Activated CD4-positive, alpha-beta T cell treated with anti-CD3 and anti-CD28 coated beads for 48 hours (primary cell): ENCODE results near the gene NTF3.

Experiments
- DNase-seq: peaks from one replicate; pipeline ENCODE4 v3.0.0-alpha.2; 2020

NTF3 gene

DNA sequence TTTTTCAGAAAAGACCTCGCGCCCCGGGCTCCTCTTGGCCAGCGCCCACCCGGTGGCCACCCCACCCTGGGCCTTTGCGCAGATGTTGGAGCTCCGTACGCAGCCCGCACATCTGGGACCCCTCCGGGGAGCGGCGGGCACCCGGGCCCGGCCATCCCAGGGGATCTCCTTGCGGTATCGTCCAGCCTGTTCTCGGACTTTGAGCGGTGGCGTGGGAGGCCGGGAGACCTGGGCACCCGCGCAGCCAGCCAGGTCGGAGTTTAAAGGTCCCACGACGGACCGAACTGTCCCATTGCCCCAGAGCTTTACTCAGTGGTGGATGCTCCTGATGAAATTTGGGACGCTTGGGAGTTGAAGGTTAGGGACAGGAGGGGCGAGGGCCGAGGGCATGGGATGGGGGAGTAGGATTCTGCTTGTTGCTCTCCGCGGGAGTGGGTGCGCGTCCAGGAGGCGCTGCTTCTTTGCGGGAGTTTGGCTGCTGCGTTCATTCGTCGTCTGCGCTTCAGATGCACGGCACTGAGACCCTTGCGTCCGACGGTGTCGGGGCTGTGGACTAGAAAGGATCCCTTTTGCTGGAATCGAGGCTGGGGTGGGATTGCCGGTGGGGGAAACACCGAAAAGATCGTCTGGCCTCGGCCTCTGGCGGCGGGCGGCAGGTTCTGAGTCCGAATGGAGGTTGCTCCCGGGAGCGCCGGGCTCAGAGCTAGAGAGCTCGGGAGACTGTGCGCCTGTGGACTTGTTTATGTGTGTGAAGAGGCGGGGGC, 1.4 kb downstream of the NTF3 start:
- no peak for DNase-seq

DNA sequence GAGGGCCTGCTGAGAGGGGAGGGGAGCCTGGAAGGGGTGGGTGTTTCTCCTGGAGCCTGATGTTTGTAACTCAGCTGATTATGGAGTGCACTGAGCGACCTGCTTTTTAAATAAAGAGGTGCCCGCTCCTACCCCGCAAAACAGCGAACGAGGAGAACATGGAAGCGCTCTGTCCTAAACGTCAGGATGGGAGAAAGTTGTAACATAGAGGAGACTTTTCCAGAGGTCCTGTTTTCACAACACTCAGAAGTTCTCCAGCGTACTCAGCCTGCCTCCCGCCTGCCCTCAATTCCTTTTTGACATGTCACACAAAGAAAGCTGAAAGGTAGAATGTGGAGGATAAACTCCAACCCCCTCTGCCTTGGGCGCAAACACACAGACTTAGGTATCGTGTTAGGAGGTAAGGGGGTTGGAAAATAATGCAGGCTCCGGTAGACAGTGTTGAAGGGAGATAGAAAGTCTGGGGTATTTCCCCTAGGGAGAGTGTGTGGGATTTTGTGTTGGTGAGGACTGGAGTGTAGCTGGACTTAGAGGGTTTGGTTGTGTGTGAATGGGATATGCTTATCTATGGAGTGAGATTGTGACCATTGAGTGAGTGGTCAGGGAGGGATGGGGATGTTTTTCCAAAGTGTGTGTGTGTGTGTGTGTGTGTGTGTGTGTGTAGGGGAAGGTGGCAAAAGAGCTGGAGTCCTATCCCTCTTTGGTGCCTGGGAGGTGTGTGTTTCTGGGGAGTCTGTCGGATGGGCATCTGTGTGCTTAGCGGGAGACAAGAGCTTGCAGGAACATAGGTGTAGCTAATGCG, 2.1 kb downstream of the NTF3 start:
- DNase-seq: no peak

DNA sequence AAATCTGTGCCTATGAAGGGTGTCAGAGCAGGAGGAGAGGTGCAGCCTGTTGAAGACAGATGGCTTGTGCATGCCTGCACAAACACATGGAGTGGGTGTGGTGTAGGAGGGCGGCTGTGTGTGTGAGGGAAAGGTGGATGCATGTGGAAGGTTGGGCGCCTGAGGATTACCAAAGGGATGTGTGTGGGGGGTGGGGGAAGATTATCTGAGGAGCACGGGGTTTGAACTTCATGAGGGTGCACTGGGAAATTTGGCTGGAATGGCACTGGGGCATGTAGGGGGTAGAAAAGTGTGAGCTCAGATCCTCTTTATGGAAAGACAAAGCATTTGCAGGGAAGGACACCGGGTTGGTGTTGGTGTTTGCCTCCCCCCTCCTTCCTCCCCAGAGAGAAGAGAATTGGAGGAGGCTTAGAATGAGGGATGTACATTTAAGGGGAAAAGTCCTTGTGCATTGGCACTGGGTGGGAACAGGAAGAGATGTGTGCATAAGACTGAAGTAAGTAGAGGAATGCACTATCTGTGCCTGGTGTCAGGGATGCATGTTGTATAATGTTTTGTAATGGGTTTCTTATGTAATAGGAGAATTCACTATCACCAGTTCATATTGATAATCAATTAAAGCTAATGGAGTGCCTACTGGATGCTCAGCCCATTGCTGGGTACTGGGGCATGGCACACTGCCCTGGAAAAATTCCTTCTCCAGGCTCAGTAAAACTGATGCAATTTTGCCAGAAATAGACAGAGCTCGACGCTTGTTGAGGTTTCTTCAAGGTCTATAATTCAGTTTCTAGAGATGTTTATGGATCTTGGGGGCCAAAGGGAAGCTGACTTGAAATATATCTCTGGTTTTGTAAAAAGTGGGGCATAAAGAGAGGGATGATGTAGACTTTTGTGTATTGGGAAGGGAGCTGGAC, 3.0 kb downstream of the NTF3 start:
- DNase-seq: no peak

DNA sequence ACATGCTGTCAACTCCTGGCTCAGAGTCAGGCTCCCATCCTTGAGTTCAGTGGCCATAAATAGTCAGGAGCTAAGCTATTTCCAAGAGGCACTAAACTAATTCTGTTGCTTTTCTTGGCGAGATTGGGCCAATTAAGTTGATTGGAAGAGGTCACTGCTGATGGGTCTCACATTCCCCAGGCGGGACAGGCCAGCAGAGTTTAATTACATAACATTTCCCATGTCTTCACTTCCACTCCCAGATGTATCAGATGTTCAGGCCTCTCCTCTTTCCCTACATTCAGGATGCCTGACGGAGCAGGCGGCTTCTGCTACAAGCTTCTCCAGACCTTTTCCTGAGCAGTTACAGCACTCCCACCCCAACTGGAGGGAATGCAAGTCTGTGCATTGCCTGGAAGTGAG, 5.3 kb downstream of the NTF3 start:
- DNase-seq: no peak

DNA sequence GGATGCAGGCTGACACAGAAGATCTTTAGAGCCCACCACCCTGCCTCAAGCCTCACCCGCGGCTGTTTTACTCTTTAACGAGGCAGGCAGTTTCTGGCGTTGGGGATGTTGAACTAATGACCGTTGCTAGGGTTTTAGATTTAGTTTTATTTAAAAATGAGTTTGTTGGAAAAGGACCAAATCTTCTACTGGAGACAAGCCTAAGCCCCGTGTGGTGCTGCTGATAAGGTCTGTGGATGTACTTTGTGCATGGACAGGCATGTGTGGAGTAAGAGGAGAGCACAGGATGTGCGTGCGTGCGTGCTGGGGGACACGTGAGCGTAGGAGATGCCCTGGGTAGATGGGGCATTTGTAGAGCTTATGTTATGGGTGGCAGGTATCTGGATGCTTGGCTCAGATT, 5.7 kb downstream of the NTF3 start:
- DNase-seq: no peak

DNA sequence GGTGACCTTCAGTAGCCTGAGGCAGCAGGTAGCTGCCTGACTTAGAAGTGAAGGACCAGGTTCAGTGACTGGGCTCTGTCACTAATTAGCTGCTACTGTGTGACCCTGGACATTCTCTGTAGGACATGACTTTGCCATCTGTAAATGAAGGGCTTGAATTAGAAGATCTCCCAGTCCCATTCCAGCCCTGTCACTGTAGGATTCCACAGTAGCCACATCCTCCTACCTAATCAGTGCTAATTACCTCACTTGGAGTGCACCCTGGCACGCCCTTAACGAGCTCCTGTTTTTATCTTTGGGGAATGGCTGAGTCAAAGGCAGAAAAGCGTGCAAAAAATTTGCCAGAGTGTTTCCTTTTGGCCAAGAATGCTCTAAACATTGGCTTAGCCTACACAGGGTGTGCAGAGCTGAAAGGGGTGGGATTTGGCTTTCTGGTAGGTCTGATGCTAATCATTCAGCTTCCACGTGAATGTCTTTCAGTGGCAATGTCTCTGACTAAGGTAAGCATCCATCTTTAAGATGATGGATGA, 6.8 kb downstream of the NTF3 start:
- no peak for DNase-seq

DNA sequence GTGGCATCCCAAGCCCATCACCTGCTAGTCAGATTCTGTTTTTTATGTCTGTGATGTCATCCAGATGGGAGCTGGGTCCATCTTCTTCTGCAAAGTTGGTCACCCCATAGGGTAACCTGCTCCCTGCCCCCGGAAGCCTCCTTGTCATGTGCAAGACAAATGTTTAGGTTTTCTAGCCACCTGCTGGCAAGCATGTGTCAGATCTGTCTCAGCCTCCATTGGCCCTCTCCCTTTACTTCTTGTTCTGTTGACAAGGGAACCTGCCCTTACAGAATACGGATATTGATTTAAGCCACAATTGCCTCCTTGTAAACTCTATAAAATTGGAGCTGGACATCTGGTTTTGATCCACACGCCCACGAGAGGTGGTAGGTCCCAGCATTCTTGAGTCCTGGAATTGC, 7.5 kb downstream of the NTF3 start:
- no peak for DNase-seq

DNA sequence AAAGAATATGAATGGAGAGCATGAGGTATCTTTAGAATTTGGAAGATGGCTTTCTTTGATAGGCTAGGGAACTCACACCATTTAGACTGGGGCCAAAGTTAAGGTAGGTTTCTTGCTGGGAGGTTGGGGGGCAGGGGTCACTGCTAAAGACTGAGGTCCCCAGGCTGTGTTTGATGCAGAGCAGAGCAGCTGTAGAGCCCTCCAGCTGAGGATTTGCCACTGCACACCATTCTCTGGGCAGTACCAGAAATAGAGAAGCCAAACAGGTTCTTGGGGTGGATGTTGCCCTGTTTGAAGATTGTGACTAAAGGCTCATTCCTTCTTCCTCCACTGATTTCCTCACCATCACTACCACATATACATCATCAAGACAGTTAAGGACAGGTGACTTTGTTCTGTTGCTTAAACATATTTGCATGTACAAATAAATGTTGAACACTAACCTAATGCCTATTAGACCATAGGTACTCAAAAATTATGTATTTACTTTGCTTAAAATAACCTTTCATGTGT, 7.9 kb downstream of the NTF3 start:
- DNase-seq: no peak

DNA sequence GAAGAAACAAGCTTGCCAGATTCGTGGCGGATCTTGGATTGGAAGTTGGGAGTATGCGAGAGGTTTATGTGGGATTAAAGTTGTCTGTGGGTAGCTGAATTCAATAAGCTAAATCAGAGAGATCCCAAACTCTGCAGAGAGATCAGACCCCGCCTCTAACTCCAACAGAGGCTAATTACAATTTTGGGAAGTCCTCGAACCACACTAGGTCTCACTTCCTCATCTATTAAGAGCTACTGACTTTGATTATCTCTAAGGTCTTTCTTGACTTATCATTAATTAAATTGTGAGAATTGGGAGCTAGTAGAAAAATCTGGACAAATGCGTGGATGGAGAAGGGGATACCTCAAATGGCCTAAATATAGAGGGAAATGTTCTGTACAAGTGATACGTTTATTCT, 9.1 kb downstream of the NTF3 start:
- no peak for DNase-seq

DNA sequence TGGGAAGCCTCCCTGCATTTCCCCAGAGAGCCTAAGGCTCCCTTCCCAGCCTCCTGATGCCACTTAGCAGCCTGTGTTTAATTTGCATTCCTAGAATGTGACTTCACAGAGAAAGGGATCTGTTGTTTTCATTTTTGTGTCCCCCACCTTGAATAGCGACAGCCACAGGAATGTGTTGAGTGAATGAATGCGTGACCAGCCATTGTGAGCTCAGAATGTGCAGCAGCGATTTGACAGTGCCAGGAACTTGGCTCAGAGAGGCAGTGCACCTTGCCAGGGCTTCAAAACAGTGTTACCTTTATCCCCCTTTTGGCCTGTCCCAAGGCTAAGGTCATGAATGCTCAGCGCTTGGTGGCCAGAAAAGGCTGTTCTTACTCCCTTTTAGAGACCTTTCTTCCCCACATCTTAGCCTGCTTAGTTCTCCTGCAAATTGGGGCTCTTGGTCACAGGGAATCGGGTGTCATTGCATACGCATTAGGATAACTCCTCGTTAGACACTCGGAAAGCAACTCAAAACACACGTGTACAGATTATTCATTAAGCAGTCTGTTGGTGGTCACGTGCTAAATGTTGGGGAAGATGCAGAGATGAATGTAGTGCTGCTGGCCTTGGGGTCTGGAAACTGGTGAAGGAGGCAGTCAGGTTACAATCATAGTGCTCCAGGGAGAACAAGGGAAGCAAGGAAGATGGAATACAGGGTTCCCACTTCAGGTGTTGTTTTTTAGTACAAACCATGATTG, 9.8 kb downstream of the NTF3 start:
- no peak for DNase-seq

DNA sequence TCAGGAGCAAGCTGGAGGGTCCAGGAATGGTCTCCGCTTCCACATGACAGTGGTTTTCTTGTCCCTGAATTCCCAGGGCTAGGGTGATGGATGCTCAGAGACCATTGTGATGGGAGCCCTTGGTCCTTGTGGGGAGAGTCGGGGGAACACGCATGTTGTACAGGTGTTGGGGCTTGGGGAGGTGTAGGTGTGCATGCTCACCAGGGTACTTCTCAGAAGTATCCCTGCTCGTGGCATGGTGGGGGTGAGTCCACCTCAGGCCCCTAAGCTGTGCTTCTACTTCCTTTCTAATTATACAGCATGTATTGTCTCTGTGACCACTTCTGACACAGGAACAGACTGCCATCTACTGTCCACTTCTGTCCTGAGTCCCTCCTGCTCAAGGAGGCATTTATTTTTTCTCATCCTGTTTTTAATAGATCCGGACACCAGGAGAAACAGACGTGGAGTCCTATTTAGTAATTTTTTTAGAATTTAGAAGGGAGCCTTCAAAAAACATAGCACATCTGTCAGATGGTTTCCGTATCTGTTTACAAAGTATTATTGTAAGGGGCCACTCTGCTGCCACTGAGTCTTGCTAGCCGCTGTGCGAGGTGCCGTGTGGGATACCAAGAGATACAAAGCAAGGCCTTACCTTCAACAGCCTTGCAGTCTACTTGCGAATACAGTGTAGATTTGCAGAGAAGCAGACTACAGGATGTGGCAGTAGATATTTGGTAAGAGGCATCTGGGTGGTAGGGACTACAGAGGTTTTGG, 10.5 kb downstream of the NTF3 start:
- no peak for DNase-seq

DNA sequence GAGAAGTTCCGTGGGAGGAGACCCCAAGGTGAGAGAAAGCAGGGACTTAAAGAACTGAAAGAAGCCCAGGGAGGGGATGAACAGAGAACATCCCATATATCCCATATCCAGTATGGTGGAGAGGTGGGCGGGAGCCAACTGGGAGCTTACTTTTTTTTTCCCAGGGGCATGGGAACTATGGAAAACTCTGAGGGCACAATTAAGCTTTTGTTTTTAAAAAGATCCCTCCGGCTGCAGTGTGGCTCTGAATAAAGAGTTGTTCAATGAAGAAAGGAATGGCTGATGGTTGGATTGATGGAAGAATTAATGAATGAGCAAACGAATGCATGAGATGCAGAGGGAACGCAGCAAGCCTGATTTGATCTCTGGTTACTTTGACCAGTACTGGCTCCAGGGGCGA, 12.6 kb downstream of the NTF3 start:
- DNase-seq: no peak

DNA sequence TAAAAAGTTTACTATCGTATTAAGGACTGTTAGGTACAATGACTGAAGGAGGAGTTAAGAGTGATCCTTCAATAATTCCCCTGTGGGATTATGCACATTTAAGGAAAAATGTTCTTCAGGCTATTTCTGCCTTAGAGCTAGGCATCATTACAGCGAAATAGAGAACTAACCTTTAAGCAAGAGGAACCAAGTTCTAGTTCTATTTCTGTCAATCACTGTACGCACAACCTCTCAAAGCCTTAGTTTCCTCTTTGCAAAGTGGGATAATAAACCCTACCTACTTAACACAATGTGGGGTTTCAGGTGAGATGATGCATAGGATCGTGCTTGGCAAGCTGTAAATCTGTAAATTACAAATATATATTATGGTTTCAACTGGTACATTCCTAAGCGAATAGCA, 15.4 kb downstream of the NTF3 start:
- DNase-seq: no peak

DNA sequence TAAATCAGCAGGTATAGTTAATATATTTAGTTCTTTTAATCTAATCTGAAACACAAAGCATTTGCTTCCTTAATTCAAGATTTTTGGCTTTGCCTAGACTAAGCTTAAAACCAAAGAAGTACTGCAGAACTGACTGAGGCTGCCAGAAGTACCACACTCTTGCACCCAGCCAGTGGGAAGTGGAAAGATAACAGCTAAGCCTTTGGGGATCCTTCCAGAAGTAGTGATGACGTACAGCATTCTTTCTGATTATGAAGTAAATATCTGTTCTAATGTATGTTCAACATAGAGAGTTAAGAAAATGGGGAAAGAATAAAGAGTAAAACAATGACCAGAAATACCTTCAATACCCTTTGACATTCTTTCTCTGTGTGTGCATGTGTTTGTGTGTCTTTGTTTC, 19.3 kb downstream of the NTF3 start:
- DNase-seq: no peak

DNA sequence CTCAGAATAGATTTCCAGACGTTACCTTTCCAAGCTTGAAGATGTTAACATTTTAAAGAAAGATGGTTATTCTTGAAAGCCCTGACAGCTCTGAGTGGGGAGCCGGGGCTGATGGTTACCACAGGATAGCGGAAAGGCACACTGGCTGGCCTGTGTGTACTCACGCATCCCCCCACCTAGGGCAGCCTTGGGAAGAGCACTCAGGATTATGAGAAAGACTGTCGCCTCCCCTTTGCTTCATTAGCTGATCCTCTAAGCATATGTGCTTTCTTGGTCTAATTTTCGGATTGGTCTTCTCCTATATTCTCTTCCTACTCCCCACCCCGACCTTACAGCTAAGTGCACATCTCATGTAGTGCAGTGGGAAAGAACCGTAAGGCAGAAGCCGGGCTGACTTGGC, 20.7 kb downstream of the NTF3 start:
- no peak for DNase-seq

DNA sequence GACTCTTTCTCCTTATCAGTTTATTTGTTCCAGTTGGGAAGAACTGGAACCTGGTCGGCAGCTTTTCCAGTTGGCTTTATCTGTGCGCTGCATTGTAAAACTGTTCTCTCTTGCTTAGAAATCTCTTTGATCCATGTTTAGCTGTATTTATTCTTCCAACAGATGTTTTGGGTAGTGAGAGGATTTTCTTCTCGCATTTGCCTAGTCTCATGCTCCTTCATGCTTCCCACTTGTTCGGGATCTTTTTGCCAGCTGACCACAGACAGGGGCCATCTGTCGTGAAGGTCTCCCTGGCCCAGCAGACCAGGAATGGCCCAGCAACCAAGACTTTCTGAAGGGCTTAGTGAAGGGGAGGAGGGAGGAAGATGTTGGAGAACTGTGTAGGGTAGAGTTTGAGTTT, 21.6 kb downstream of the NTF3 start:
- DNase-seq: no peak

DNA sequence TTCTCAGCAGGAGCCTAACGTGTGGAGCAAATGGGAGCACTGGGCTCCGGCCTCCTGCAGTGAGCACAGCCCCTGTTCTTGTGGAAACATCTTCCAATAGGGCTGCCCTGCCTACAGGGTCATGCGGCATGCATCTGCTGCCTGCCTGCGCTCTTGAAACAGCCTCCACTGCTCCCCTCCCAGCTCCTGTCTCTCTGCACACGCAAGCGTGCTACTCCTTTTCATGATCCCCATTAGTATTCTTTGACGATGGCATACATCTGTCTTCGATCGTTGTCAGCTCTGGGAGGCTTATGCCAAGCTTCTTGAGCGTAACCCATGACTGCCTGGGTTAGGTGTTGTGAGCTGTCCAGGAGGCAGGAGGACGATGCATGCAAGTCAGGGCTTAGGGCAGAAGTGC, 23.1 kb downstream of the NTF3 start:
- DNase-seq: no peak

DNA sequence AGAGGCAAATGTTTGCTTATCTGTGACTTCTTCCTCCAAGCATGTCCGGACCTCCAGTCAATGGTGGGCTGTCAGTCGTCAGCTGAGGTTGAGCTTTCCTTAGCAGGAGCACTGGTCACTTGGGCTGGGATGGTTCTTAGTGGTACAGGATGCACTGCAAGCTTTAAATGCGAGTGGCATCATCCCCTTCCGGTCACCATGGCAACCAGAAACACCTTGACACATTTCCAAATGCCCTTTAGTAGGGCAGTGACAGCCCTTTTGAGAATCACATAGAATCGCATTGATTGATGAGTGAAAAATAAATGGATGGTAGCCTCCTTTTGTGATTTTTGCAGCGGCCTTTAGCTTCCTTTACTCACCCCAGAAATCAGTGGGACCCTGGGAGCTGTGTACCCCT, 24.1 kb downstream of the NTF3 start:
- DNase-seq: no peak

DNA sequence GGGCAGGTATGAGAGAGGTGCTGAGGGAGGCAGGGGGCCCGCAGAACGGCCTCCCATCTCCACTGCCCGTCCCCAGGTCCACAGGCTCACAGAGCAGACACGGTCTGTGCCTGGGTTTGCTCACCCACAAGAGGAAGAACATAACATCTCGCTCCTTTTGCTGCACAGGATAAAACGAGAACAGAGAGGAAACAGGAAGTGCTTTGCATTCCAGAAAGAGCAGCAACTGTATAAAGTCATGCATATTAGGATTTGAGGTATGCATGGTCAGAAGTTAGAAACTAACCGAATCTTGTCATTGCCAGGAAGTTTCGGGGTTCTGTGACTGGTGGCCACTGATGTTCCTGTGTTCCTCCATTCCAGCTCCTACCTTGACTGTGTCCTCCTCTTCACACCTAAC, 25.0 kb downstream of the NTF3 start:
- no peak for DNase-seq

DNA sequence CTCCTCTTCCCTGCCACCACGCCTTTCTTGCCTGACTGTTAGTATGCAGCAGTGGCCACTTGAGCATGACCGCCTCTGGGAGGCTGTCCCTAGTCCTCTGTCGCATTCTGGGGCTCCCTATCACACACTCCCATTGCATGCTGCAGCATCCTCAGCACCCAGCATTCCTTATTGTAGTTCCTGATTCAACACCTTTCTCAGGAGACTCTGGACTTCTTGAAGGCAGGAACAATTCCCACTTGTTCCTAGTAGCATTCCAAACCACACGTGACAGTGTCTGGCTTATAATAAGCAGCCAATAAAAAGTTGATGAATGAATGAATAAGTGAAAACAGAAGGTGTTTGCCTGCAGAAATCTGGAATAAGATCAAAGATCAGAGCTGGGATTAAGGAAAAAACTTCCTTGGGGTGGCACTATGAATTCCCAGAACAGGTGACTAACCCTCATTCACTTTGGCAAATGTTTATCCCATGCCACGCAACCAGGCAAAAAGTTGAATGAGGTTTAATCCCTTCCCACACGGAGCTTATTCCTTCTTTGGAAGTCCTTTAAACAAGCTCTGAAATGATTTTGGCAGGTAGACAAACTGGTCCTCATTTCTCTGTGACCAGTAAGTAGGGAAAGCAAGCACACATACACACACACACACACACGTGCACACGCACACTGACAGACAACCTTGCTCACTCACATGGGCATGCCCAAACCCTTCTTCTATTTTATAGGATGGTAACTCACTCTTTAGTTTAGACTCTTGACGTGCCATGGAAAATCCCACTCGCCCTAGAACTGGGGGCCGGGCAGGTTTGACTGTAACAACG, 26.5 kb downstream of the NTF3 start:
- DNase-seq: no peak
